Mesendoderm (in vitro differentiated cells): ENCODE data around the gene STX8. TPM values are rescaled to one million over a fixed set of nuclear protein-coding genes. Genes with fewer than 3 reads are reported as not detected.
A peak's percentile ranks its signal among the peaks of the same experiment; 100 is the strongest.

Experiments
- DNase-seq: peaks from one replicate; pipeline ENCODE4 v3.0.0; 2013
- H2AK5ac ChIP-seq: 2 replicates; pipeline ENCODE4 v1.6.1; 2013; ENCODE audit warnings: low read length, inconsistent platforms
- H2BK120ac ChIP-seq: 2 replicates; pipeline ENCODE4 v1.6.1; 2013; ENCODE audit warnings: low read depth, mild to moderate bottlenecking, low read length, moderate library complexity, mixed read lengths
- H2BK15ac ChIP-seq: replicated peaks from 2 replicates; pipeline ENCODE4 v1.6.1; 2013; ENCODE audit warnings: low read depth, mild to moderate bottlenecking, moderate library complexity
- H2BK5ac ChIP-seq: 2 replicates; pipeline ENCODE4 v1.6.1; 2013; ENCODE audit warnings: low read length, inconsistent platforms
- H3K18ac ChIP-seq: 2 replicates; pipeline ENCODE4 v1.6.1; 2013; ENCODE audit warnings: mild to moderate bottlenecking, low read length, mixed read lengths
- H3K23ac ChIP-seq: one replicate; pipeline ENCODE4 v1.6.1; 2013; ENCODE audit warnings: low read length
- H3K27ac ChIP-seq: 2 replicates; pipeline ENCODE4 v1.5.1; 2013; ENCODE audit warnings: low read depth, mild to moderate bottlenecking, inconsistent platforms, low read length, moderate library complexity
- H3K27me3 ChIP-seq: 2 replicates; pipeline ENCODE4 v1.6.1; 2013; ENCODE audit warnings: low read length, control low read depth, mild to moderate bottlenecking, inconsistent platforms; ENCODE audit not compliant: insufficient read depth, poor library complexity
- H3K36me3 ChIP-seq: 2 replicates; pipeline ENCODE4 v1.6.1; 2013; ENCODE audit warnings: low read length, inconsistent platforms; ENCODE audit not compliant: control insufficient read depth, insufficient read depth
- H3K4ac ChIP-seq: one replicate; pipeline ENCODE4 v1.6.1; 2013; ENCODE audit warnings: low read depth, mild to moderate bottlenecking, low read length, moderate library complexity
- H3K4me1 ChIP-seq: 2 replicates; pipeline ENCODE4 v1.6.1; 2013; ENCODE audit warnings: low read depth, low read length, inconsistent platforms; ENCODE audit not compliant: control insufficient read depth
- H3K4me2 ChIP-seq: 2 replicates; pipeline ENCODE4 v1.6.1; 2013; ENCODE audit warnings: low read length
- H3K4me3 ChIP-seq: 2 replicates; pipeline ENCODE4 v1.5.1; 2013; ENCODE audit warnings: mild to moderate bottlenecking, low read length
- H3K56ac ChIP-seq: one replicate; pipeline ENCODE4 v1.6.1; 2013; ENCODE audit warnings: low read length
- H3K79me1 ChIP-seq: 2 replicates; pipeline ENCODE4 v1.6.1; 2013; ENCODE audit warnings: low read length, inconsistent platforms
- H3K79me2 ChIP-seq: 2 replicates; pipeline ENCODE4 v1.6.1; 2013; ENCODE audit warnings: mild to moderate bottlenecking, low read length; ENCODE audit not compliant: control insufficient read depth, insufficient read depth
- H3K9ac ChIP-seq: 2 replicates; pipeline ENCODE4 v1.6.1; 2013; ENCODE audit warnings: low read length, inconsistent platforms
- H4K5ac ChIP-seq: one replicate; pipeline ENCODE4 v1.6.1; 2013; ENCODE audit warnings: low read length
- H4K8ac ChIP-seq: one replicate; pipeline ENCODE4 v1.6.1; 2013; ENCODE audit warnings: low read depth, mild to moderate bottlenecking, control low read depth, low read length, moderate library complexity
- WGBS: extraction: QIAGEN DNeasy Blood & Tissue Kit; methylation state at CpG from one replicate; pipeline ENCODE4 v1.1.7; 2013; ENCODE audit warnings: low lambda C conversion rate, missing lambda C conversion rate; ENCODE audit not compliant: insufficient coverage; ENCODE audit errors: extremely low coverage; 5-methylcytosine and 5-hydroxymethylcytosine counted together
- polyA plus RNA-seq, 2 experiments: library from polyadenylated mRNA; stranded (reverse); fragments of 200-250 nt; gene quantifications; one replicate each; pipeline ENCODE4 v1.2.3, GENCODE V29; 2013

STX8 gene, protein sequence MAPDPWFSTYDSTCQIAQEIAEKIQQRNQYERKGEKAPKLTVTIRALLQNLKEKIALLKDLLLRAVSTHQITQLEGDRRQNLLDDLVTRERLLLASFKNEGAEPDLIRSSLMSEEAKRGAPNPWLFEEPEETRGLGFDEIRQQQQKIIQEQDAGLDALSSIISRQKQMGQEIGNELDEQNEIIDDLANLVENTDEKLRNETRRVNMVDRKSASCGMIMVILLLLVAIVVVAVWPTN
- 32.7 TPM for polyA plus RNA-seq (2013, experiment 1 of 2)
- 37.4 TPM for polyA plus RNA-seq (2013, experiment 2 of 2)

DNA sequence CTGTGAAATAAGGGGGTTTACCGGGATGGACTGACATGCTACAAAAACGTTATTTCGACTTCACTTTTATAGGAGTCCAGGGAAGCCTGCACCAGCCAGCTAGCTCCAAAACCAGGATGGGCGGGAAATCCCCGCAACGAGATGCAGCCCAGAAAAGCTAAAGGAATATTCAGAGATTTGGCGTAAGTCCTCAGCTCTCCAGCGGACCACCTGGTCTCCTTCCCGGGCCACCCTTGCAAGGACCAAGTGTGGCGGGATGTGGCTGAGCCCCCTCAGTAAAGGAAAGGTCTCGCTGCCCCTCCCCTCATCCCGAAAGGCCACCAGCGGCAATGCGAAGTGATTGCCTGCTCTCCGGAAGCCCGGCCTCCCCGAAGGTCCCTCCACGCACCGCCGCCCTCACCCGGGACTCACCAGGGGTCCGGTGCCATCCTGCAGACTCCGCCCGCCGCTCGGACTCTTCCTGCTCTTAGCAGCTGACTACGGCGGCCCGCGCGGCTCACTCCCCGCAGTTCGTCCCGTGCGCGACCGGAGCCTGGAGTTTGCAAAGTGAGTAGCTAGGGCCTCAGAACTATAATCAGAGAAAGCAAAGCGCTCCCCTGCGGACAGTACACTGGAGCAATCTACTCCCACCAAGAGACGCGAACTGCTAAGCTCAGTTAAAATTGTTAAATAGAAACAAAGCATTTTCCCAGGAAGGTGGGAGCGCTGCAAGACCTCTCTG lies at the start of gene STX8:
Gene STX8 (minus strand): TSS at position 440 of the 721 bp plus-strand sequence. CDS start 12 bp downstream, at position 428.
- H2AK5ac ChIP-seq: no peak within 1 kb of the TSS
- no CpG with 5 or more reads among the region's 42 CpGs for WGBS
- no peak within 1 kb of the TSS for H2BK120ac ChIP-seq
- H4K8ac ChIP-seq: no peak within 1 kb of the TSS
- H3K27ac ChIP-seq: peak within 1 kb of the TSS; percentile 0
- no peaks in the 10 kb centered on the region for H3K79me1 ChIP-seq
- no peaks in the 10 kb centered on the region for H3K27me3 ChIP-seq
- no peak within 1 kb of the TSS for H2BK15ac ChIP-seq
- peak within 1 kb of the TSS; percentile 92 for H3K4me2 ChIP-seq
- H3K56ac ChIP-seq: peak within 1 kb of the TSS; percentile 95
- peak; percentile 92 for DNase-seq
- peak within 1 kb of the TSS; percentile 90 for H3K9ac ChIP-seq
- H3K23ac ChIP-seq: no peak within 1 kb of the TSS
- H3K36me3 ChIP-seq: no peaks in the 10 kb centered on the region
- no peak within 1 kb of the TSS for H4K5ac ChIP-seq
- H2BK5ac ChIP-seq: no peak within 1 kb of the TSS
- no peak within 1 kb of the TSS for H3K4ac ChIP-seq
- H3K18ac ChIP-seq: no peak within 1 kb of the TSS
- no peaks in the 10 kb centered on the region for H3K4me1 ChIP-seq
- peak within 1 kb of the TSS; percentile 96 for H3K4me3 ChIP-seq
- H3K79me2 ChIP-seq: no peaks in the 10 kb centered on the region

- Histone ChIP-seq H3K4ac (no peak overlapping the region), H4K5ac (no peak overlapping the region), H3K27ac (no peak overlapping the region), H3K4me1 (no peaks in the 10 kb centered on the region), H3K9ac (no peak overlapping the region), H3K56ac (no peak overlapping the region), H3K4me2 (no peak overlapping the region), H3K36me3 (no peaks in the 10 kb centered on the region), H3K79me2 (no peaks in the 10 kb centered on the region), H2AK5ac (no peak overlapping the region), H3K4me3 (no peak overlapping the region), H2BK15ac (no peak overlapping the region), H3K23ac (no peak overlapping the region), H2BK5ac (no peak overlapping the region), H4K8ac (no peak overlapping the region), H3K18ac (no peak overlapping the region), H3K27me3 (no peaks in the 10 kb centered on the region), H2BK120ac (no peak overlapping the region), H3K79me1 (no peaks in the 10 kb centered on the region)
- no peak for DNase-seq
These were observed 47.3 kb upstream of the STX8 start for GRCh38 chr17:9622961-9623360.

DNA sequence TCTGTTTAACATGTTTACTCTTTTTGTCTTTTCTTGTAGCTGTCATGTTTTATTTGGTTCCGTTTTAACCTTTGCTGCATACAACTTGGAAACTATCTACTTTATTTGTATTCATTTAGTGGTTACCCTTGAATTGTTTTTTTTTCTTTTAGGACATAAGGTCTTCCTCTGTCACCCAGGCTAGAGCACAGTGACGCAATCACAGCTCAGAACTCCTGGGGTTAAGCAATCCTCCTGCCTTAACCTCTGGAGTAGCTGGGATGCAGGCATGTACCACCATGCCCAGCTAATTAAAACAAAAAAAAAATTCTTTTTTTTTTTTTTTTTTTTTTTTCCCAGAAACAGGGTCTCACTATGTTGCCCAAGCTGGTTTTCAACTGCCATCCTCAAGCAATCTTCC lies 39.9 kb upstream of the STX8 start:
- no peak overlapping the region for H3K56ac ChIP-seq
- H3K27ac ChIP-seq: no peak overlapping the region
- no peaks in the 10 kb centered on the region for H3K36me3 ChIP-seq
- no peaks in the 10 kb centered on the region for H3K4me1 ChIP-seq
- no peak overlapping the region for H2AK5ac ChIP-seq
- no peak overlapping the region for H2BK120ac ChIP-seq
- H3K27me3 ChIP-seq: no peaks in the 10 kb centered on the region
- no peak overlapping the region for H3K18ac ChIP-seq
- H3K79me2 ChIP-seq: no peaks in the 10 kb centered on the region
- H3K4me2 ChIP-seq: no peak overlapping the region
- no peak overlapping the region for H3K9ac ChIP-seq
- no peak overlapping the region for H2BK5ac ChIP-seq
- H3K79me1 ChIP-seq: no peaks in the 10 kb centered on the region
- H4K8ac ChIP-seq: no peak overlapping the region
- no CpG with 5 or more reads among the region's 2 CpGs for WGBS
- no peak for DNase-seq
- H3K23ac ChIP-seq: no peak overlapping the region
- H4K5ac ChIP-seq: no peak overlapping the region
- no peak overlapping the region for H3K4me3 ChIP-seq
- no peak overlapping the region for H3K4ac ChIP-seq
- H2BK15ac ChIP-seq: no peak overlapping the region

- Histone ChIP-seq H2BK15ac (no peak overlapping the region), H3K23ac (no peak overlapping the region), H3K9ac (no peak overlapping the region), H3K4me1 (no peaks in the 10 kb centered on the region), H4K8ac (no peak overlapping the region), H3K56ac (no peak overlapping the region), H3K36me3 (no peaks in the 10 kb centered on the region), H4K5ac (no peak overlapping the region), H3K79me2 (no peaks in the 10 kb centered on the region), H2AK5ac (no peak overlapping the region), H3K27ac (no peak overlapping the region), H3K4me3 (no peak overlapping the region), H3K4me2 (no peak overlapping the region), H3K79me1 (no peaks in the 10 kb centered on the region), H3K18ac (no peak overlapping the region), H3K27me3 (no peaks in the 10 kb centered on the region), H2BK120ac (no peak overlapping the region), H3K4ac (no peak overlapping the region), H2BK5ac (no peak overlapping the region)
- no peak for DNase-seq
- WGBS: no CpG with 5 or more reads among the region's 9 CpGs
These were observed 36.4 kb upstream of the STX8 start for GRCh38 chr17:9612006-9612405.

- Histone ChIP-seq H3K4me3 (no peak overlapping the region), H3K4me1 (no peaks in the 10 kb centered on the region), H3K27ac (no peak overlapping the region), H2BK5ac (no peak overlapping the region), H2AK5ac (no peak overlapping the region), H3K18ac (no peak overlapping the region), H3K36me3 (no peaks in the 10 kb centered on the region), H3K56ac (no peak overlapping the region), H2BK15ac (no peak overlapping the region), H3K9ac (no peak overlapping the region), H3K27me3 (no peaks in the 10 kb centered on the region), H4K5ac (no peak overlapping the region), H3K4me2 (no peak overlapping the region), H4K8ac (no peak overlapping the region), H3K4ac (no peak overlapping the region), H3K79me1 (no peaks in the 10 kb centered on the region), H2BK120ac (no peak overlapping the region), H3K23ac (no peak overlapping the region), H3K79me2 (no peaks in the 10 kb centered on the region)
- WGBS: 100% methylated on average over 1 of the region's 2 CpGs
- no peak for DNase-seq
These were observed 35.9 kb upstream of the STX8 start for GRCh38 chr17:9611557-9611956.
